Embryonic facial prominence (tissue), 1 donor: ENCODE data around the gene STK33.

Experiments used
- DNase-seq: peaks from one replicate; pipeline ENCODE4 v3.0.0-alpha.2; 2016; ENCODE audit errors: extremely low spot score

STK33 gene

DNA sequence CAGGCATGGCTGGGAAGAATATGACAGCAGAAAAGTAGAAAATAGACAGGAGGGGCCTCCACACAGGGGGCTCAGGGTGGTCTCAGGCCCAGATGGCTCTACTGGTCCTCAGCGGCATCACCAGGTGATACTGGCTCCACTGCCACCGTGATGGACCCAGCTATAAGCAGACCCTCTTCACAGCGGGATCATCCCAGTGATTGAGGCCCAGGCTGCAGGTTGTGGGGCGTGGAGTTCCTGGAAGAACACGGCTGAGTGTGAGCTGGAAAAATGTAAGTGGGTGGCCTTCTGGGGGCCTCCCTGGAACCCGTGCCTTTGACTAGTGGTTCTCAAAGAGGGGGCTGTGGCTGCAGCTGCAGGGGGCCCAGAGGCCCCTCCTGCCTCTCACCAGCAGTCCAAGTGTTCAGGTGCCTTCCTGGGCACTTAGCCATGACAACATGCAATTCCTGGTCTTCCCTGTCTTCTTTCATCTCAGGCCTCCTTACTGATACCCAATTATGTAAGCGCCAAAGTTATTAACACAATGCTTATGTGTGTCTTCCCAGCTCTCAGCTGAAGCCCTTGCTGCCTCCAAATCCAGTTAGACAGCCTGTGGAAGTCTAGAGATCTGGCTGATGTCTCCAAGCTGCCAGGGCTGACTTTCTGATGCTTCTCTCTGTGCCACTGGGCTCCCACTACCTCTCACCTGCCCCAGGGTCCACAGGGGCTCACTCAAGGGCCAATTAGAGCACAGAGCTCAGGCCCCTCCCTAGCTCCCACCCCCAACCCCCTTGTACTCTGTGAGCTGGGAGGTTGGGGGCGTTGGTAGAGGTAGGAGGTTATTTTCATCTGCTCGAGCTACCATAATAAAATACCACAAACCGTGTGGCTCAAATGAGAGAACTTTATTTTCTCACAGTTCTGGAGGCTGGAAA, 220.3 kb downstream of the STK33 start:
- no peak for DNase-seq

DNA sequence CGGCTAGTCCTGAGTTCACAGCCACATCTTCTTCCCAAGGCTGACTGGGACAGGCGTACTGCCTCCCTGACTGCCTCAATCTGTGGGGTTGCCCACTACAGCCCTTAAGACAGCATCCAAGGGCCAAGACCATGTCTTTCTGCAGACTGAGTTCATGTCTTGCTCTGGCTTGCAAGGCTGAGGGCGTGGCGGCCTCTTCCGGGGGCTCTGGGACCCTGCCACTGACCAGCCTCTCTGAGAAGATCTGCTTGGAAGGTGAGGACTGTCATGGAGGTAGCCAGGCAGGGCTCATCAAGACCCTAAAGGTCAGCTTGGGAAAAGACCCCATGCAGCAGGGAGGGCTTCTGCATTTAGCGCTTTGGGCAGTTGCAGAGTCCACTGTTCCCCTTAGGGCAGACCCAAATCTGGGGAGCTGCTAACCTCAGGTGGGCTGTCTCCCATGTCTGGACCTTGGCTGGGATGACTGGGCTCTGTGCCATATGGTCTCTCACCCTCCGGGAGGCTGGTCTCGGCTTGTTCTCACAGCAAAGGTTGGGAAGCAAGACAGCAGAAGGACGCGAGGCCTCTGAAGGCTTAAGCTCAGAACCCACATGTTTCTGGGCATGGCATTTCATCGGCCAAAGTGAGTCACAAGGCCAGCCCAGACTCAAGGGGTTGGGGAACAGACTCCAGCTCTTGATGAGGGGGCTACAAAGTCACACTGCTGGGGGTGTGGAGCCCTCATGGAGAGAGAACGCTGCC, 221.2 kb downstream of the STK33 start:
- no peak for DNase-seq

DNA sequence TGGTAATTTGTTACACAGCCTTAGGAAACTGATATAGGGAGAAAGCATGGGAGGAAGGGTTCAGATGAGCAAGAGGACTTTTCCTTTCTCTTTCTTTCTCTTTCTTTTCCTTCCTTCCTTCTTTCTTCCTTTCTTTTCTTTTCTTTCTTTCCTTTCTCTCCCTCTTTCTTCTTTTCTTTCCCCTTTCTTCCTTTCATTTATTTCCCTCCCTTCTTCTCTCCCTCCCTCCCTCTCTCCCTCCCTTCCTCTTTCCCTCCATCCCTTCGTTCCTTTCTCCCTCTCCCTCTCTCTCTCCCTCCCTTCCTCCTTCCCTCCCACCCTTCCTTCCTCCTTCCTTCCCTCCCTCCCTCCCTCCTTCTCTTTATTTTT, 222.5 kb downstream of the STK33 start:
- DNase-seq: no peak

DNA sequence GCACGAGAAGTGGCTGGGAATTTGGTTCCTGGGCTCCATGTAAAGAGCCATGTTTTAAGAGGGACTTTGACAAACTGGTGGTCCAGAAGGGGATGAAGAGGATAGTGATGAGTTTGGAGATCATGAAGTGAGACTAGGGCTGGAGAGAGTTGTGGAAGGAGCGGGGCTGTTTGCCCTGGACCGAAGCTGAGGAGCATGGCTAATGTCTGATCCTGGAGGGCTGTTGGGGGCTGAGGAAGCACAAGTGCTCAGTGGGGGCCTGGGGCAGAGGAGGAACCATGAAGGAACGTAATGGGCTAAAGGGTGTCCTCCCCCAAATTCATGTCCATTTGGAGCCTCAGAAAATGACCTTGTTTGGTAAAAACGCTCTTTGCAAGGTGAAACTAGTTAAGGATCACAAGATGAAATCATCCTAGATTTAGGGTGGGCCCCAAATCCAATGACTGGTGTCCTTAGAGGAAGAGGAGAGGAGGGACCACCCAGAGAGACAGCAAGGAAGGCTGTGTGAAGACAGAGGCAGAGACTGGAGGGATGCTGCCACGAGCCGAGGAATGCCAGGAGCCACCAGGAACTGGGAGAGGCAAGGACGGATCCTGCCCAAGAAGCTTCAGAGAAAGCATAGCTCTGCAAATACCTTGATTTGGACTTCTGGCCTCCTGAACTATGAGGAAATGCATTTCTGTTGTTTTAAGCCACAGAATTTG, 223.1 kb downstream of the STK33 start:
- no peak for DNase-seq

DNA sequence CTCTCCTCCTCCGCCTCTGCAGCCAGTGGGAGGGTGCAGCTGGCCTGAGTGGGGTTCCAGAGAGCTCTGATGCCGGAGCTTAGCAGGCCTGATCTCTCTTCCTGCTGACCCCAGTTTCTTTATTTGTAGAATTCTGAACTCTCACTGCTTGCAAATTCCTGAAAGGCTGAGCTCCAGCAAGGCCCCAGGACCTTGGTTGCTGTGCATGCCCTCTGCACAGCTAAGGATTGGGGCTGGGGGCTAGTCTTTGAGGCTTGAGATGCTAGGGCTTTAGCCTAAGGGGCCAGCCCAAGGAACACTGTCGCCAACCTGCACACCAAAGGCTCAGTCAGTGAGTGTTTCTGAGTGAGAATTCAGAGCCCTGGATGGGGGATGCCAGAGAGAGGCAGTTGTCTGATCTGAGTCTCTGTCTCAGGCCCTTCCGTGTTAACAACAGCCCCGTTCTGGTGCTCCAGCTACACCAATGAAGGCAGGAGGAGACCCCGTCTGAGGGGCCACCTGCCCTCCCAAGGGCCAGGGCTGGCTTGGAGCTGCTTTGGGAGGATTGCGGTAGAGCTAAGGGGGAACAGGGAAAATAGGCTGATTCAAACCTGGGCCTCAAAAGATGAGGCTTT, 224.3 kb downstream of the STK33 start:
- no peak for DNase-seq

DNA sequence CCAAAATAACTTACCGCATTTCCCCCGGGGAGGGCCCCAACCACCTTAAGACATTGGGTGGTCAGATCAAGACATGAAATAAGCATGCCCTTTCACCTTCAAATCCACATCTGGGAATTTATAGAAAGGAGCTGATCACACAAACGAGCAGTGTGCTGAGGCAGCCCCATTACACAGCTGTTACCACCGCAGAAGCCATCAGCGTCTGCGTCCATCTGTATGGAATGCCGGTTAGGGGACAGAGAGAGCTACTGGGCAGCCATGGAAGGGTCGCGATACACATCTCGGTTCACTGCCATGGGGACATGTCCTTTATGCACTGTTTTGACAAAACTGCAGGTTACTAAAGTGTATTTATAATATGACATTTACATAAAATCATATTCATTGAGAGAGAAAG, 225.3 kb downstream of the STK33 start:
- DNase-seq: no peak

DNA sequence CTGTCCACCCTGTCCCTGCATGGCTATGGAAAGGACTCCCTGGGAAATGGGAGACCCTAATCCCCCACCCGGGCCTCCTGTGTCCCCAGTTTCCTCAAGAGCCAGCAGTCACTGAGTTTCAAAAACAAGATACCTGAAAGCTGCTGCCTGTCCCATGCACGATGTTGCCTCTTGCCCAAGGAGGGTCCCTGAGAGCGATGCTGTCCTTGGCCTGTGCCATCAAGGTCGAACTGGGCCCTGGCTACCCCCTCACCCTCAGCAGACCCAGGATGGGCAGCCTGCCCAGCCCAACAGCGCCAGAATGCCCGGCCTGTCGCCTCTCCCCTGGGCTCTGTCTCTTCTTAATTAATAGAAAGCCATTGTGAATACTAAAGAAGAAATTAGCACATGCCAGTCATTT, 225.8 kb downstream of the STK33 start:
- no peak for DNase-seq

DNA sequence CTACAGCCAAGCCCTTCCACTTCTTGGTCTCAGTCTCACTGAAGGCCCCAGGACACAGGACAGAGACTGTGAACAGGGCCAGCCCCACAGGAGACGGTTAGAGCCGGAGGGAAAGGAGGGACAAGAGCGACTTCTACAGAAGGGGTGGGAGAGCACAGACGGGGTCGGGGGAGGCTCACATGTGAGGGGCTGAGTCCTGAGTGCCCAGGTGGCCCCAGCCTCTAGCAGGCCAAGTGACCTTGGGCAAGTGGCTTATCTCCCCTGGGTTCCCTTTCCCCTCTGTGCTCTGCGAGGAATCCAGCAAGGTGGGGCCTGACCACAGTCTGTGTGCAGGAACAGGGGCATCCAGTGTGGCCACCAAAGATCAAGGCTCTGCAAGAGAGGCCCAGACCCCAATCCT, 227.7 kb downstream of the STK33 start:
- DNase-seq: no peak

DNA sequence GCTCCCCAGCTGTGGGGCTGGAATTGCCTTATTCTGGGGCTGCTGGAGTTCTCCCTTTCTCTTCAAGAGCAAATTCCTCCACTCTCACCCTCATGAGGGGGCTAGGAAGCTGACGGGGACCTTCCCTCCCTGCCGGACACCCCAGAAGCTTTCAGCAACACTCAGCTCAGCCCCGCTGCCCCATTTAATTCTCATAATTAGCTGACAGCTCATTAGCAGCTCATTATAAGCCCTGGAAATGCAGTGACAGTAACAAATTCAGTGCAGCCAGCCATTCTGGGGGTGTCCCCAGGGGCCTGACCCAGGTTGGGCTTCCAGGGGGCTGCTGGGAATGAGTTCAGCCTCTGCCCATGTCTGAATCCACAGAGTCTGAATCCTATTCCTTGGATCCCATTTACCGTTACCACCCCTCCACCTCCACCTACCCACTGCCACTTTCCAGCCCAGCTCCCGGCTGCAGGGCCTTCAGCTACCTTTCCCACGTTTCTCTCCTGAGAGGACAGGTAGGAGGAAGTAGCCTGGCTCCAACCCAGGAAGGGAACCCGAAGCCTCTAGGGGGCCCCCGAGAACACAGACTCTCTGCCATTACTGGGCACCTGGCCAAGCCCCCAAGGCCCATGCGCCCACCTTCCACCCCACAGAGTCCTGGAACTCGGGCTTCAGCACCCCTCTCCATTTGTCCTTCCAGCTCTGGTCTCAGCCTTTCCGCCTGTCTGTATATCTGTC, 228.6 kb downstream of the STK33 start:
- DNase-seq: no peak

DNA sequence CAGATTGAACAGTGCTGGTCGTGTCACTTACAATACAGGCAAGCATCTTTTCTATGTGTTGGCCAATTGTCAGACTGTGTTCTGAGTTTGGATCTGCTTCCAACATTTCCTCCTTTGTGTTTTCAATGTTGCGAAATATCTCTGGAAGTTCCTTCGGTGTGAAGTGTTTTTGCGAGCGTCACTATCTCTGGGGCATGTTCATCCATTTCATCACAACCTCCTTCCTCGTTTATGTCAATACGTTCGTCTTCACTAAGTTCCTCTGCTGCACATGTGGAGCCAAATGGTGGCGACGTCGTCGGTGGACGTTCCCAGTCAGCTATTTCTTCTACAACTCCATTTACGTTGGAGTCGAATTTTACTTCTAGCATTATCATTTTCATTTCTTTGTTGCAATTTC, 230.1 kb downstream of the STK33 start:
- no peak for DNase-seq

DNA sequence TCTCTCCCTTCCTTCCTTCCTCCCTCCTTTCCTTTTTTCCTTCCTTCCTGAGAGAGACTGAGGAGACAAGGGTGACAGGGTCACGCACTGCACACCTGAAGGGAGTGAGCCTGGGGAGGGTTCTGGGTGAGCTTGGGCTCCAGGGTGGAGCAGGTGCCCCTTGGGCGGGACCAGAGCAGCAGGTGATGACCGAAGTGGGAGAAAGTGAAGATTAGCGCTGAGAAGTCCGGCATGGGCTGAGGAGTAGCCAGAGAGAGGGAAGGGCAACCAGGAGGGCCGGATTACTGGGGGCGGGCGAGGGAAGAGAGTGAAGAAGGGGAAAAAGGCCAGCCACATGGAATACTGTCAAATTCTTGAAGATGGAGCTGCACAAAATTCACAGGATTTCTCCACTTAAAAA, 231.1 kb downstream of the STK33 start:
- DNase-seq: no peak

DNA sequence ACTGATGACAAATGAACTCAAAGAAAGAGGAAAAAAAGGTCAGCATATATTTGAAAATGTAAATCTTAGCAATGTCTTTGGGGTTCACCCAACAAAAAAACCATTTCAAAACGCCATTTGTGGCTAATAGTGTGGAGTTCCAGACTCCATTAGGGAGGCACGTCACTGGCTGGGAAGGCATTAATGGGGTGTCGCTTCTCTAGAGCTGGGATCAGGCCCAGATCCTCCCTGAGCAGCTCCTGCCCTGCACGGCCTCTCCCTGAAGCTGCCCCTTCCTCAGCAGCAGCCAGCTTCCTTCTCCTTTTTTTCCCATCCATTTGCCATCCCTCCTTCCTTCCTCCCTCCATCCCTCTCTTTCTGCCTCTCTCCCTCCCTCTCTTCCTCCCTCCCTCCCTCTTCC, 231.5 kb downstream of the STK33 start:
- no peak for DNase-seq

DNA sequence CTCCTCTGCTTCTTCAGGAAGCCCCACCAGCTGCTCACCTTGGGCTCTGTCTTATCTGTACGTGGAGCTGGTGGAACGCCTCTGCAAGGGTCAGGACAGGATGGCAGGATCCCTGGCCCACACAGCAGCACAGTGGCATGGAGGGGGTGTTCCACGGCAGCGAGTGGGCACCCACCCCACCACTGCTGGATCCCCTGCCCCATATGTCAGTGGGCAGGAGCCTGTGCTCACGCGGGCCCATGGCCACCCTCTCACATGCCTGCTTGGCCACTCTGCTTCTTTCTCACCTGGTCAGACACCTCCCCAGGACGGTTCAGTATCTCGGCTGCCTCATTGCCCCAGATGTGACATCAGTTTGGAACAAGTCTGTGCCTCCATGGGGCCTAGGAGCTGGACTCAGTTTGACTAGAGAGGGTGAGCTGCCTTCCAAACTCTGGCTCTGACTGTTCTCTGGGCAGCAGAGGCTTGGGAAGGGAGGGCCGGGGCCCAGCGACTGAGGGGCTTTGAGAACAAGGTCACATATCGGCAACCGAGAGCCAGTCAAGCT, 232.3 kb downstream of the STK33 start:
- DNase-seq: no peak

DNA sequence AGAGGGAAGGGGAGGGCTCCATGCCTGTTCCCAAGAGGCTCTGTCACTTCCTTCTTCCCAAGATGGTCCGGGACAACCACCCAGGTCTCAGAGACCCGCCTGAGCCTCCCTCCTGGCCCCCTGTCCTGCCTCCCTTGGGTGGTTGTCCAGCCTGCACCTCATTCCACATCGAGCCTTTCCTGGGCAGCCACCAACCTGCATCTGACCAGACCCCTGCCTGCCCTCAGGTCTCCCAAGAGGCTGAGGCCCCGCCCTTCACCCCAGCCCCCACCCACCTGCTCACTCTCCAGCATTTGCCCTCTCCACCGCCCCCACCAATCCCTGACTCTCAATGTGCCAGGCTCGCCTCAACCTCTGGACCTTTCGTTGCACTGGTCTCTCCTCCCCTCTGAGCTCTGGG, 232.8 kb downstream of the STK33 start:
- no peak for DNase-seq

DNA sequence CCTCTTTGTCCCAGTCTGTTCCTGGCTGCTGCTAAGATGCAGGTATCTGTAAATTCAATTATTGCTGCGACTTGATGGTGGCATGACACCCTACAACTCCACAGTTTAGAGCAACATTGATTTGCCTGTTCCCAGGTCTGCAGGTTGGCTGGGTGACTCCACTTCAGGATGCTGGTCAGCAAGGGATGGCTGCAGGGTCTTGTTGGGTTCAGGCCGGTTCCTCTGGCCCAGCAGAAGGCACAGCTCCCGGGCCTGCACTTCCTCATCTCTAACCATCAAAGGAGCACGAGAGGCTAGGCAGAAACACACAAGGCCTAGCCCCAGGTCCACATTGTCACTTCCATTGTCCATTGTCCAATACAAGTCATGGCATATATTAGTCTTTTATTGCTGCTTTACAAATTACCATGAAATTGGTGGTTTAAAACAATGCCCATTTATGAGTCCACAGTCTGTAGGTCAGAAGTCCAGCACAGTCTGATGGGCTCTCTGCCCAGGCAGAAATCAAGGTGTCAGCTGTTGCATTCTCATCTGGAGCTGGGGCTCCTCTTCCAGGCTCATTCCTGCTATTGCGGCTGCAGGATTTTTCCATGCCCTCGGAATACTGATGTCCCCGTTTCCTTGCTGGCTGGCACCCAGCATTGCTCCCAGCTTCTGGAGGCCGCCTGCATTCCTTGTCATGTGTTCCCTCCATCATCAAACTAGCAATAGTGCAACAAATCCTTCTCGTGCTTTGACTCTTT, 233.8 kb downstream of the STK33 start:
- DNase-seq: no peak

DNA sequence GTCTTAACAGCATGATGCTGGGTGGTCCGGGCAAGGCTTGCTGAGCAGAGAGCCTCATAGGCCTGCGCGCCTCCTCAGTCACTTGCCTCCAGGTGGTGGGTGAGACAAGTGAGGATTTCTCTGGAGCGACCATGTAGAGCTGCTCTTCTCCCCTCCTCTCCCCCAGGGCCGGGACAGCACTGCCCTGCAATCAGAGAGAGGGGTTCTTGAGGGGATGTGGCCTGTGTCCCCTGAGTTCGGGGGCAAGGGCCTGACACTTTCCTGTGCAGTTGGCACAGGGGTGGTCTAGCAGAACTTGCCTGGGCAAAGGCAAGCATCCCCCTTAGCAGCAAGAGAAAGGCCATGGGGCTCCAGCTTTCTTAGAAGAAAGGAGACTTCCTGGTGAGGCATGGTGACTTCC, 234.5 kb downstream of the STK33 start:
- no peak for DNase-seq

DNA sequence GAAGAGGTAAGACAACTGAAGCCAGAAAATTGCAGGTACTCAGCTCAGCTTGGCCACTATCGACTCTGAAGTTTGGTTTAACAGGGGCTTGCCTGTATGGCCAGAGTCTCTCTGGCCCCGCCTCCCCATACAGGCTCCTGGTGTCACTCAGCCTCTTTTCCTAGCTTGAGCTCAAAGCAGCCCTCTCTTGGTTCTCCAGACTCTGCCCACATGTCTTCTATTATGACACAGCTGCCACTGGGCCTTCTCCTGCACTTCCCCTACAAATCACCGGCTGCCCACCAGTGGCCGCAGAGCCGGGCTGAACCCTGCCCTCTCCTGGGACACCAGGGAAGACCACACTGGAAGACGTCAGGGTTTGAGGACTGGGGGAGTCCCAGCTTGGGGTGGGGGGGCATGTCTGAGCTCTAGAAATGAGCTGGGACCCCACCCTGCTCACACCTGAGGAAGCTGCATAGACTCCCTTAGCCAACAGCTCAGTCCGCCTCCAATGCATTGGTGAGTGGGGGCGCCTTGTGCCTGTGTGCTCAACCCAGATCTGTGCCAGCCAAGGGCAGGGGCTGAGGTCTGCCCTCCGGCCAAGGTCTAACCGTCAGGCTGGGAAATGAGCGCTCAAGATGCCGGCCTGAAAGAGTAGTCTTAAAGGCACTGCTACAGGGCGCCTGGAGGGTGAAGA, 236.0 kb downstream of the STK33 start:
- DNase-seq: no peak

DNA sequence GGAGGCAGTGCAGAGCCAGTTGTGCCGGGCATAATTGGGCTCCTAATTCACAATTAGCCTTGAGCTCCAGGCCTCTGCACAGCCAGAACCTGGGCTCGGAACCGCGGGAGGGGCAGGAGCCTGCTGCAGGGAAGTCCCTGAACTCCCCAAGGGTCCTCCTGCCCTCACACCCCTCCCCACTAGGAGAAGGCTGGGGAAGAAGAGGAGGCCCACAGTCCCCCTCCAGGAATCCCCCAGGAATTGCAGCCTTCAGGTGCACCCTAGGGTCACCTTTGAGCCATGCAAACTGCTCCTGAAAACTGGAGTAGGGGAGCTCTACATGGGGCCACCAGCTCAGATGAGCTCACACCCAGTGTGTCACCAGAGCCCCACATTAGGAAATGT, 236.5 kb downstream of the STK33 start:
- DNase-seq: no peak

DNA sequence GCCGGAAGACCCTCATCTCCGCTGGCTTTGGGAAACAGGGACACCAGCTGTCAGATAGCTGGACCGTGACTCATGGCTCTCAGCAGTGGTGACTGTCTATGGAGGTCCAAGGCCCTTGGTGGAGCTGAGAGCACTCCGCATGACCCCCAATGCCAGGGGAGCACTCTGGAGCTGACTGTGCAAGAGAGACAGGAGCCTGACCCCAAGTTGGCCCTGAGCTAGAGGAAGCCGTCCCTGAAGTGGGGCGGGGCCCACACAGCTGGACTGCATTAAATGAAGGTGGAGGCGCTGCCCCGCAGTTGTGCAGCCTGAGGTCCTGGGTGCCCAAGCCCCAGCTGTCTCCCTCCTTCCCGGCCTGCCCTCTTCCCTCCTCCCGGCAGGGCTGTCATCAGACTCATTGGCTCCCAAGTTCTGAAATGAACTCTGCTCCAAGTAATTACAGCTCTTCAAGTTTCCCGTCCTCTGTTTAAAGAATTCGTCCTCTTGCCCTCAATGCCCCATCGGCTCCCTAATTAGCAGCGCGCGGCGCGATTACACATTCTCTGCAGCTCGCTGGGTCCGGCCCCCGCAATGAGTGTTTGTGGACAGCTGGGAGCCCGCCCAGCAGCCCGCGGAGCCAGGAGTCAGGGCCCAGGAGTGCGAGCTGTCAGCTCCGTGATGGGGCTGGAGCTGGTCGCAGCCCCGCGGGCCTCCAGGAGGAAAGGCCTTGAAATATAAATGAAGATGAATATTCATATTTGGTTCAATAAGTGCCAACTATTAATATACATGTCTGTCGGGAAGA, 237.1 kb downstream of the STK33 start:
- no peak for DNase-seq
